Left ventricle myocardium inferior (tissue), 1 donor: ENCODE results near the gene TRPV5. TPM values are rescaled to one million over a fixed set of nuclear protein-coding genes. Genes with fewer than 3 reads are reported as not detected.

Source experiments
- DNase-seq: peaks from one replicate; pipeline ENCODE4 v3.0.0-alpha.2; 2020
- H3K27ac ChIP-seq: fragments of 200-600 bp; replicated peaks from 2 replicates; pipeline ENCODE4 v1.8.0; 2021
- H3K27me3 ChIP-seq: fragments of 200-600 bp; 2 replicates; pipeline ENCODE4 v1.8.0; 2021; ENCODE audit warnings: low read depth
- H3K36me3 ChIP-seq: fragments of 200-600 bp; 2 replicates; pipeline ENCODE4 v1.8.0; 2021
- H3K4me1 ChIP-seq: fragments of 200-600 bp; 2 replicates; pipeline ENCODE4 v1.8.0; 2021
- H3K4me3 ChIP-seq: fragments of 200-600 bp; 2 replicates; pipeline ENCODE4 v1.8.0; 2021; ENCODE audit warnings: mild to moderate bottlenecking, moderate library complexity
- H3K9me3 ChIP-seq: fragments of 200-600 bp; replicated peaks from 2 replicates; pipeline ENCODE4 v1.8.0; 2021
- intact Hi-C: fragments of 100-400 bp; cut with micrococcal nuclease; formaldehyde crosslinking; loops from one replicate; pipeline ENCODE4 v1.11.0; 2022
- total RNA-seq: library from RNA; stranded (reverse); fragmentation: NEBNext Ultra II Directional; extraction: Animal tissue kit (Norgen Biotek cat#: 25700); gene quantifications from one replicate; pipeline ENCODE4 v1.2.1, GENCODE V29; 2021
- TF ChIP-seq, protein P1 (sequence below): fragments of 200-600 bp; IDR thresholded peaks from 2 replicates; pipeline ENCODE4 v1.8.0; 2021; ENCODE audit warnings: antibody characterized with exemption, mild to moderate bottlenecking, borderline replicate concordance
- donor health status: DM: no; HTN: yes; CAD: no; lungs with severe emphysema.

Gene TRPV5
- total RNA-seq, 1 donor from 2014 or later: not detected

DNA sequence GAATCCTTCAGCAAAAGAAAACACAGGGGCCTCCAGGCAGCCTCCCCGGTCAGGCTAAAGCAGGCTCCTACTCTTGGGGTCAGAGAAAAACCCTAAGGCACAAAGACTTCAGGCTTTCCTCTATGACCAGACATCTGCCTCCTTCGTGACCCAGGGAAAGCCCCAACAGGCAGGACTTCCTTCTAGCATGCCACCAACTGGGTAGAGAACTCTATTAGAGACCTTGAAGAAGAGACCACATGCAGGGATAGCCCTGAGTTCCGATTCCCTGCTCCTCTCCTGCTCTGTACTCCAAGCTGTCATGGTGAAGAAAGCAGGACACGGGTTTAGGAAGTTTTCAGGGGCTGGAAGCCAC is 49.3 kb downstream of the TRPV5 start:
- Histone ChIP-seq H3K4me3 (no peak overlapping the region), H3K27me3 (peaks cover 90% of the 10 kb centered on the region), H3K36me3 (no peaks in the 10 kb centered on the region), H3K27ac (no peak overlapping the region), H3K9me3 (no peaks in the 10 kb centered on the region), H3K4me1 (no peaks in the 10 kb centered on the region)
- TF ChIP-seq, protein P1, sequence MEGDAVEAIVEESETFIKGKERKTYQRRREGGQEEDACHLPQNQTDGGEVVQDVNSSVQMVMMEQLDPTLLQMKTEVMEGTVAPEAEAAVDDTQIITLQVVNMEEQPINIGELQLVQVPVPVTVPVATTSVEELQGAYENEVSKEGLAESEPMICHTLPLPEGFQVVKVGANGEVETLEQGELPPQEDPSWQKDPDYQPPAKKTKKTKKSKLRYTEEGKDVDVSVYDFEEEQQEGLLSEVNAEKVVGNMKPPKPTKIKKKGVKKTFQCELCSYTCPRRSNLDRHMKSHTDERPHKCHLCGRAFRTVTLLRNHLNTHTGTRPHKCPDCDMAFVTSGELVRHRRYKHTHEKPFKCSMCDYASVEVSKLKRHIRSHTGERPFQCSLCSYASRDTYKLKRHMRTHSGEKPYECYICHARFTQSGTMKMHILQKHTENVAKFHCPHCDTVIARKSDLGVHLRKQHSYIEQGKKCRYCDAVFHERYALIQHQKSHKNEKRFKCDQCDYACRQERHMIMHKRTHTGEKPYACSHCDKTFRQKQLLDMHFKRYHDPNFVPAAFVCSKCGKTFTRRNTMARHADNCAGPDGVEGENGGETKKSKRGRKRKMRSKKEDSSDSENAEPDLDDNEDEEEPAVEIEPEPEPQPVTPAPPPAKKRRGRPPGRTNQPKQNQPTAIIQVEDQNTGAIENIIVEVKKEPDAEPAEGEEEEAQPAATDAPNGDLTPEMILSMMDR: no peak
- DNase-seq: no peak
- intact Hi-C loops: no loop called here

DNA sequence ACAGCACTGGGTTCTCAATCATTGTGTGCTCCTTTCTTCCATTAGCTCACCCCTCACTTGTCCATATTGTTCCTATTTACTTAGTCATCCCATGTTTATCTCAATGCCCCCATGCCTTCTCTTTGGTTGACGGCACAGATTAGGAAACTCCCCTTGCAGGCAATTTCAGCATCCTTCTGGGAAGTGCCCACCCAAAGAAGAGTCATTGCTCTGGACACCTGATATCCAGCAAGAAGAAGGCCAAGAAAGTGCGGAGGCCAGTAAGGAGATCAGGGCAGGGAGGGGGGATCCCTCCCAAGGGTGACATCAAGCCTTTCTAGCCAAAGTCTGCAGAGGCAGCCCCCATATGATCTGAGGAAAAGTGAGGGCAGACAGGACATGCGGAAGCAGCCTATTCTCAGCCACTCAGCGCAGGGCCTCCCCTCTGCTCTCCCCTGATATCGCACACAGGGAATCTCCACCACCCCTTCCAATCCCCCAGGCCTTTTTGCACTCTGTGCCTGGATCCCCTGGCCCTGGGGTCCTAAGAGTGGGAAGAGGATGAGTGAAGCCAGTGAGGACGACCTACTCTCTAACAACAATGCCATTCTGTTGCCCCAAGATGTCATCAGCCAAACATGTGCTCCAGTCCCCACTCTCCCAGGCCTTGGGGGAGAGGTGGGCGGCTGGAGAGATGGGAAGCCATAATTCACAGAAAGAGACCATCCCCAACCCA is 49.8 kb downstream of the TRPV5 start:
- TF ChIP-seq, protein P1: no peak
- no peak overlapping the region for H3K4me3 ChIP-seq
- H3K36me3 ChIP-seq: no peaks in the 10 kb centered on the region
- intact Hi-C loops: no loop called here
- no peaks in the 10 kb centered on the region for H3K4me1 ChIP-seq
- H3K27me3 ChIP-seq: peaks cover 90% of the 10 kb centered on the region
- no peaks in the 10 kb centered on the region for H3K9me3 ChIP-seq
- DNase-seq: no peak
- H3K27ac ChIP-seq: no peak overlapping the region

- Histone ChIP-seq H3K4me3 (no peak overlapping the region), H3K4me1 (no peaks in the 10 kb centered on the region), H3K27me3 (peaks cover 93% of the 10 kb centered on the region), H3K36me3 (no peaks in the 10 kb centered on the region), H3K27ac (no peak overlapping the region), H3K9me3 (no peaks in the 10 kb centered on the region)
- no peak for DNase-seq
- intact Hi-C loops: no loop called here
- TF ChIP-seq, protein P1: no peak
Observed at GRCh38 chr7:142883145-142883544, 50.4 kb downstream of the TRPV5 start.

- H3K27ac ChIP-seq: no peak overlapping the region
- DNase-seq: no peak
- H3K36me3 ChIP-seq: no peaks in the 10 kb centered on the region
- H3K4me1 ChIP-seq: no peaks in the 10 kb centered on the region
- H3K9me3 ChIP-seq: no peaks in the 10 kb centered on the region
- H3K4me3 ChIP-seq: no peak overlapping the region
- TF ChIP-seq, protein P1: no peak
- intact Hi-C loops: no loop called here
- H3K27me3 ChIP-seq: peaks cover 95% of the 10 kb centered on the region
Observed at GRCh38 chr7:142882338-142882678, 51.2 kb downstream of the TRPV5 start.

- peaks cover 95% of the 10 kb centered on the region for H3K27me3 ChIP-seq
- H3K4me3 ChIP-seq: no peak overlapping the region
- intact Hi-C loops: no loop called here
- TF ChIP-seq, protein P1: no peak
- DNase-seq: no peak
- H3K4me1 ChIP-seq: no peaks in the 10 kb centered on the region
- H3K9me3 ChIP-seq: no peaks in the 10 kb centered on the region
- no peaks in the 10 kb centered on the region for H3K36me3 ChIP-seq
- H3K27ac ChIP-seq: no peak overlapping the region
Observed at GRCh38 chr7:142881586-142882337, 51.8 kb downstream of the TRPV5 start.
